GF-D8 (cell line): ENCODE data around the gene TFPT.
"Not testable (repeated sequence)": the region's sequence is repeated elsewhere in the genome, so short reads cannot be mapped to it uniquely, and the experiment has no call there.

Experiments
- DNase-seq: peaks from one replicate; lab custom pipeline; 2025; lab: John Stamatoyannopoulos, UW

TFPT gene

DNA sequence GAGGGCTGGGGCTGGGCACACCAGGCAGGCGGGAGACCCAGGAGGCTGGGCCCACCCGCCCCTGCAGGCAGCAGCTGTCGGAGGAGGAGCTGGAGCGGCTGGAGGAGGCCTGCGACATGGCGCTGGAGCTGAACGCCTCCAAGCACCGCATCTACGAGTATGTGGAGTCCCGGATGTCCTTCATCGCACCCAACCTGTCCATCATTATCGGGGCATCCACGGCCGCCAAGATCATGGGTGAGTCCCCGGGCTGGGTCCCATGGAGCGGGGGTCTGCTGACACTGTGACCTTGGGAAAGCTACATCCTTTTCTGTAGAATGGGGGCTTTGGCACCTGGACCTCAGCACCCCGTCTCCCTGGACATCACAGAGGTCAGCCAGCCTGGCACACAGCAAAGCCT lies 8.2 kb upstream of the TFPT start:
- DNase-seq: no peak

DNA sequence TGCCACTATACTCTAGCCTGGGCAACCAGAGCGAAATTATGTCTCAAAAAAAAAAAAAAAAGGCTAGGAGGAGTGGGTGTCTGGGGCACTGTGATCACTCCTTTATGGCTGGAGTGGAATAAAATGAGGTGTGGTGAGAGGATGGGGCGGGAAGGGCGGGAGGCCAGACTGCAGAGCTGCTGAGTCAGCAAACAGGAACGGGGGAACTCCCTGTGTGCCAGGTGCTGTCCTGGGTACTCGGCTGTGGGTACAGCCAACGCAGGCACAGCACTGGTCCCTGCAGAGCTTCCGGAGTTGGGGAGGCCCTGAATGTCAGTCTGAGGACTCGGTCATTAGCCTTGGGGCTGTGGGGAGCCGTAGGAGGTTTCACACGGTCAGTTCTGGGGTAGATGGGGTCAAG lies 5.8 kb upstream of the TFPT start:
- no peak for DNase-seq

DNA sequence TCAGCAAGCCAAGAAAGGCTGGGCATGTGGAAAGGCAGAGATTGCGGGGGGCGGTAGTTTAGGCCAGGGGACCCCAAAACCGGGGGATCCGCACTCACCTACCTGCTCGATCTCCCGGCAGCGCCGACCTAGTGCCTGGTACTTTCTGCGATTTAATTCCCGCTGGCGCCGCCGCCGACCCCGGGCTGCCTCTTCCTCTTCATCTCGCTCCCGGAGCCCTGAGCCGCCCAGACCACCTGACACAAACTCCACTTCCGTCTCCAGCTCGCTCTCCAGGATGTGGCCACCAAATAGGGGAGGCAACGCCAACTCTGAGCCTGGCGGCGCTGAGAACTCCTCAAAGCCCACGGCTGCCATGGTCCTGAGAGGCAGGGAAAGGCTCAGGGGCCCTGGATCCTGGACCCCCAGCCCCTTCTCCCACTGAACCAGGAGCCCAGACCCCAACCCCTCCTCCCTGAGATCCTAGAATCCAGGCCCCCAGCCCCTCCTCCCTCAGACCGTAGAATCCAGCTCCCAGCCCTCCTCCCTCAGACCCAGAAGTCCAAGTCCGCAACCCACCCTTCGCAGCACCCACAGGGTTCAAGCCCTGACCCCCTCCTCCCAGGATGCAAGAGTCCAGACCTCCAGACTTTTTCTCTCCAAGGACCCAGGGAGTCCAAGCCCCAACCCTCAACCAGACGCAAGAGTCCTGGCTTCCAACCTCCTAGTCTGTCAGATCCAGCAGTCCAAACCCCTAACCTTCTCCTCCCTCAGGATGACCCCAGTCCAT lies 933 bp downstream of the TFPT start:
- peak; percentile 42 for DNase-seq

DNA sequence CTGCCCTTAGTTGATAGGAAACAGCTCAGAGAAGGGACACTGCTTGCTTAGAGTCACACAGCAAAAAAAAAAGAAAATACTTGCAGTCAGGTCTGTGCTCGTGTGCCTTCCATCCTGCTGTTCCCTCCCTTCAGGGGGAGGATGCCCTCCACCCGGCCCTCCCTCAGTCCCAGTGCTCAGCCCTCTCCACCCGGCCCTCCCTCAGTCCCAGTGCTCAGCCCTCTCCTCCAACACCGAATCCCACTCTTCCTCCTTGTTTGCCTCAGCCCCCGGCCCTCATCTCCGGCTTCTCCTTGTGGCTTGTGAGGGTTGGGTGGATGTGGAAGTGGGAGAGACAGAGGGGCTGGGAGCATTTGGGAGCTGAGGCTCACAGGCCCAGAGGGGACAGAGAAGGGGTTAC lies 5.8 kb downstream of the TFPT start:
- DNase-seq: no peak

DNA sequence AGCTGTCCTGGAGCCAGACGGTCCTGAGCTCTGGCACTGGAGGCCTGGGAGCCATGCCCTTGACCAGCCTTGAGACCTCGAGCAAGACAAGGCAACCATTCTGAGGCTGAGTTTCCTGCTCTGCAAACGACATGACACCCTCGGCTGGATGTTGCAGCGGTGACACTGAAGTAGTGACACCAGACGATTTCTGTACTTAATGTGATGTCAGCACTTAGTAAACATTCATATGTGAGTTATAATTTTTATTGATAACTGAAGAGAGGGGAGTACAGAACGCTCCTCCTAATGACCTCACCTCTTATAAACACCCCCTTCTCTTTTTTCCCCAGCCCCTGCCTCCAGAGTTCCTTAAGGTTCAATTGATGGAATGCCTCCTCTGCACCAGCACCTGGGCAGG lies 7.0 kb downstream of the TFPT start:
- no peak for DNase-seq

DNA sequence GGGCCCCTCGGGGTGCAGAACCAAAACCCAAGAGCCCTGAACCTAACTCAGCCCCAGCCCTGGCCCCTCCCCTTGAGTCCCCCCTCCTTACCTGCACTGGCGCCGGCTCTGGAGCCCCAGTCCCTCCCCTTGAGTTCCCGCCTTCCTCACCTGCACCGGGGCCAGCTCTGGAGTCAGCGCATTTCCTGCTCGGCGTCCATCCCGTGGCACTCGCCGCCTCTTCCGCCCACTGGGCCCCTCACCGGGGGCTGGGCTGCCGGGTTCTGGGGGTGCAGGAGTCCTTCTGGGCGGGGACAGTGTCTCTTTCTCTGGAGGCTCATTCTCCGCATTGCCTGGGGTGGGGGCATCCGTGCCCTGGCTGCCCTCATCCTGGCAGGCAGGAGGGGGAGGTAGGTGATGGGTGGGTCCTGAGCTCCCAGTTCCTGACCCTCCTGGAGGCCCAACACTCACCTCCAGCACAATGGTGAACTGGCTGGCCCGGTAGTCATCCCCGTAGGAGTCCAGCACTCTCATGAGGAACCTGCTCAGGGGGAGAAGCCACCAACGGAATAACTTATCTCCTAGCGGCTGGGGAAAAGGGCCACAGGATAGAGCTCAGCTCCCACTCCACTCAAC lies 7.5 kb downstream of the TFPT start:
- no peak for DNase-seq

DNA sequence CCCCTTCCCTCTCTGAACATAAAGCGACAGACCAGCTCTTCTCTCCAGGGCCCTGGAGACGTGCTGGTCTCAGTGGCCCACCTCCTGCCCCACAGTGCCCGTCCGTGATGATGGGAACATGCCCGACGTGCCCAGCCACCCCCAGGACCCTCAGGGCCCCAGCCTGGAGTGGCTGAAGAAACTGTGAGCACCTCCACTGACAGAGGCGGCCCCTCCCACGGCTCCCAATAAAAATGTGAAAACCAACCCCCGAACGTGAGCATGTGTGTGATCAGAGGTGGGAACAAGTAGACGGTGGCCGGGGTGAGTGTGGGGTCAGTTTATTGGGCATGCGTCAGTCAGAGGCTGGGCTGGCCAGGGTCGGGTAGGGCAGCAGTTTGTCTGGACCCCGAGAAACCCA lies 8.7 kb downstream of the TFPT start:
- no peak for DNase-seq

DNA sequence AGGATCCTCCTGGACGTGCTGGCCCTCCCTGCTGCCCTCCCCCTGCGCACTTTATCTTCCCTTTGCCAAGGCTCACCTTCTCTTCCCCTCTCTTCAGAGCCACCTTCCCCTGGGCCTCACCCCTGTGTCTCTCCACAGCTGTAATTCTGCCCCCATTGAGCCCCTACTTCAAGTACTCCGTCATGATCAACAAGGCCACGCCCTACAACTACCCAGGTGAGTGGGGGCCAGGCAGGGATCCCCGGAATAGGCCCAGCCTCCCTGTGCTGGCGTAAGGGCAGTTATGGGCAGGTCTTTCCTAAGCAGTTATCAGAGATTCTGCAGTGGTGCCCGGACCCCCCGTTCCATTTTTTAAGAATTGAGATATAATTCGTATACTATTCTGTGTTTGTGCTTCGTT lies 9.7 kb downstream of the TFPT start:
- no peak for DNase-seq

DNA sequence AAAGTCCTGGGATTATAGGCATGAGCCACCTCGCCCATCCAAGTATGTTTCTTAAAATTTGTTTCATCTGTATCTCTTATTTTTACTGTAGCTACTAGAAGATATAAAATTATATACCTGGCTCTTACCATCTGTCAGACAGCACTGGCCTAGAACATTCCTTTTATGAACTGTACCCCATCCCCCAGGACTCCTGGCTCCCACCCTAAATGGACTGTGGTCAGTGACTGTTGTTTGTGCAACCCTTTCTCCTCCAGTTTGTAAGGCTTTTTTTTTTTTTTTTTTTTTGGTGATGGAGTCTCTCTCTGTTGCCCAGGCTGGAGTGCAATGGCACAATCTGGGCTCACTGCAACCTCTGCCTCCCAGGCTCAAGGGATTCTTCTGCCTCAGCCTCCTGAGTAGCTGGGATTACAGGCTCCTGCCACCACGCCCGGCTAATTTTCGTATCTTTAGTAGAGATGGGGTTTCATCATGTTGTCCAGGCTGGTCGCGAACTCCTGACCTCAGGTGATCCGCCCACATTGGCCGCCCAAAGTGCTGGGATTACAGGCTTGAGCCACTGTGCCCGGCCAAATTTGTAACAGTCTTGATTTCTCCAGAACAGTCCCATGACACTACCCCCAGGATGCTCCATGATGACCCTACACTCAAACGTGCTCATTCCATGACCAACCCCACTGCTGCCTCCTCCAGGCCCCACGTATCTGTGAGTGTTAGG lies 10.3 kb downstream of the TFPT start:
- no peak for DNase-seq

DNA sequence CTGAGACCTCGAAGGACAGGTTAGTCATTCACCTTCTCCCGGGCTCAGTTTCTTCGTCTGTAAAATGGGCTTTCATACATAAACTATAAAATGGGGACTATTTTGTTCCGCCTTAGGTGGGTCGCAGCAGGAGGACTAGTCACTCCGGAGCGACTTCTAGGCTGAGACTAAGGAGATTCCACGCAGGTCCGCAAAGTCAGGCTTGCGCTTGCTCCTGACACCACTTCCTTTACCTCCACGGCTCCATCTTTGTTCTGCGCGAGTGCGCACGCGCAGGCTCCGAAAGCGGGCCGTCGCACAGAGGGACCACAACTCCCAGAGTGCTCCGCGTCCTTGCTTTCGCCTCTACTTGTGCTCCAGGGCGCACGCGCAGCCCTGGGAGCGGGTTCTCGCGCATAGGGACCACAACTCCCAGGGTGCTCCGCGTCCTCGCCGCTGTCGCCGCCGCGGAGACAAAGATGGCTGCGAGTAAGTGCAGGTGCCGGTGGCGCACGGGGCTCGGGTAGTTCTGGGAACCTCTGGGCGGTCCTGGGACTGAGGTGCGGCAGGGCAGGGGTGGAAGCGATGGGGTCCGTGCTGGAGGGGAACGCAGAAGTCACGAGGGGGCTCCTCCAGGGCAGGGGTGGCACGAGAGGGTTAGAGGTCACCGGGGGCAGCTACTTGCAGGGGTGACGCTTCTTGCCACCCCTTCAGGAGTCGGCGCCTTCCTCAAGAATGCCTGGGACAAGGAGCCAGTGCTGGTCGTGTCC lies 12.9 kb downstream of the TFPT start, which contains the start of gene NDUFA3:
Gene NDUFA3, plus strand, starts transcription at position 435 of the 749 bp plus-strand sequence. Its CDS starts 24 bp downstream, at position 459.
- DNase-seq: peak; percentile 93

DNA sequence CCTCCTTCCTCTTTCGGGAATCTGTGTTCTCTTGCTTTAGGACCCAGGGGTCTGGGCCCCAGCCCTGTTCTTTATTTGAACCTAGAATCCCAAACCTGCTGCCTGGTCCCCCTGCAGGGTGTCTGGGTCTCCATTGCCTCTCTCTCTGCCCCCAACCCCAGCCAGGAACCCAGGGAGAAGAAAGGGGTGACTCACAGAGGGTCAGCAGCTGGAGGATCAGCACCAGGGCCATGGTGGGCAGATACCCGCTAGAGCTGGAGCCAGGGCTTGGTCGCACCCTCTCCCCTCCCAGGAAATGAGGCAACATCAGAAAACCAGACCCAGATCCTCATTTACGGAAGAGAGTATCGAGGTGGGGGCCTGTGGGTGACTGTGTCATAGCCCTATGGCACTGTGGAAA lies 14.9 kb downstream of the TFPT start, which contains the start of gene OSCAR:
Gene OSCAR, minus strand, starts transcription at position 243 of the 400 bp plus-strand sequence. Its CDS starts 11 bp downstream, at position 232.
- DNase-seq: peak; percentile 80

DNA sequence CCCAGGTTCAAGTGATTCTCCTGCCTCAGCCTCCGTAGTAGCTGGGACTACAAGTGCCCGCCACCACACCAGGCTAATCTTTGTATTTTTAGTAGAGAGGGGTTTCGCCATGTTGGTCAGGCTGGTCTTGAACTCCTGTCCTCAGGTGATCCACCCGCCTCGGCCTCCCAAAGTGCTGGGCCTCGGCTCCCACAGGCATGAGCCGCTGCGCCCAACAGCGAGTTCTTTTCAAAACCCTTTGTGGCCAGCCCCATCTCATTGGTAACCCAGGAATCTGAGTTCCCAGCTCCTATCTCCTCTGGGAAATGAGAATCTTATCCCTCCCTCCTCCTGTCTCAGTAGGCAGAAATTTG lies 15.6 kb downstream of the TFPT start:
- not testable (repeated sequence) for DNase-seq

DNA sequence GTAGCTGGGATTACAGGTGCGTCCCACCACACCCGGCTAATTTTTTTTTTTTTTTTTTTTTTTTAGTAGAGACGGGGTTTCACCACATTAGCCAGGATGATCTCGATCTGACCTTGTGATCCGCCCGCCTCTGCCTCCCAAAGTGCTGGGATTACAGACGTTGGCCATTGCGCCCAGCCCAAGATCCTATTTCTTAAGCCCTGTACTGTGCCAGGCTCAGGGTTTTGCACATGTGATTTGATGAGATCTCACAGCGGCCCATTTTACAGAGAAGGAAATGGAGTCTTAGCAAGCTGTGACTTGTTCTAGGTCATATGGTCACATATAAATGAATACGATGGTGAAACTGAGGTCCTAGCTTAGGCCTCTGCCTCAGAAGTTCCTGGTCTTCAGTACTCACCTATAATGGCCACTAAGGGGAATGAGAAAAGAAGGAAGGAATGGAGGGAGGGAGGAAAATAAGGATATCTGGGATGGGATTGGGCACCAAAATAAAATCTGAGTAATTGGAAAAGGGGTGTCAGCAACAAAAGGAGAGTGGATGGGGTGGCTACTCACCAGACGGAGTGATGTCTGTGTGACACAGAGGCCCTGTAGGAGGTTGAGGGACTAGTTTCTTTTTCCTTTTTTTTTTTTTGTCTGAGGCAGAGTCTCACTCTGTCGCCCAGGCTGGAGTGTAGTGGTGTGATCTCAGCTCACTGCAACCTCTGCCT lies 16.1 kb downstream of the TFPT start:
- no peak for DNase-seq

DNA sequence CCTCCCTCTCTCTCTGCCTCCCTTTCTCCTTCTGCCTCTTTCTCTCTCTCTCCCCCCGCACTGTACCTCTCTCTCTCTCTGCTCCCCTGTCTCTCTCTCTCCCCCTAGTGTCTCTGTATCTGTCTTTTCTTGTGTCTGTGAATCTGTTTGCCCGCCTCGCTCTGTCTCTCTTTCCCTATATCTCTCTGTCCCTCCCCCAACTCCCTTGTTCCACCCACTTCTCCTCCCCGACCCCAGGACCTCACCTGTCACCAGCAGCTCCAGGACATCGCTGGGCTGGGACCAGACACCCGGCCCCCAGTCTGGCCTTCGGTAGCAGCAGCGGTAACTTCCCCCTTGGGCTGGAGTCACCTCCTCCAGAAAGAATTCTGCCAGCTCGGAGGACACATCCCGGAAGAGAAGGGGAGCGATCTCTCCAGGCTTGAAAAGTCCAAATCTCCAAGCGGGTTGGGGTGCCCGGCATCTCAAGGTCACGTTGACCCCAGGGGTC lies 18.8 kb downstream of the TFPT start:
- DNase-seq: peak; percentile 35

DNA sequence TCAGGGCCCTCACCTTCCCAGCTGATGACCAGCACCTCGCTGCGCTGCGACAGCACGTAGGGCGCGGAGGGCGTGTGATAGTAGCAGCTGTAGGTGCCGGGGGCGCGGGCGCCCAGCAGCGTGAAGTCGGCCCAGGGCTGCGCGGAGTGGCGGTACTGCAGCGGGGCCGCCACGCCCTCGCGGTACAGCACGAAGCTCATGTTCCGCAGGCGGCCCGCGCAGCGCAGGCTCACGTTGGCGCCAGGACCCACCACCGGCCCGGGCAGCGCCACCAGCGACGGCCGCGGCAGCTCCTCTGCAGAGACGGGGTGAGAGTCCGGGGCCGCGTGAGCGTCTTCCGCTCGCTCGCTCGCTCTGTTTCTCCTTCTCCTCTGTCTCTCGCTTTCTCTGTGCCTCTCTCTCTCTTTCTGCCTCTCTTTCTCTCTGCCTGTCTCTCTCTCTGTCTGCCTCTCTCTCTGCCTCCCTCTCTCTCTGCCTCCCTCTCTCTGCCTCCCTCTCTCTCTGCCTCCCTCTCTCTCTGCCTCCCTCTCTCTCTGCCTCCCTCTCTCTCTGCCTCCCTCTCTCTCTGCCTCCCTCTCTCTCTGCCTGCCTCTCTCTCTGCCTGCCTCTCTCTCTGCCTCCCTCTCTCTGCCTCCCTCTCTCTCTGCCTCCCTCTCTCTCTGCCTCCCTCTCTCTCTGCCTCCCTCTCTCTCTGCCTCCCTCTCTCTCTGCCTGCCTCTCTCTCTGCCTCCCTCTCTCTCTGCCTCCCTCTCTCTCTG lies 19.4 kb downstream of the TFPT start:
- DNase-seq: not testable (repeated sequence)

DNA sequence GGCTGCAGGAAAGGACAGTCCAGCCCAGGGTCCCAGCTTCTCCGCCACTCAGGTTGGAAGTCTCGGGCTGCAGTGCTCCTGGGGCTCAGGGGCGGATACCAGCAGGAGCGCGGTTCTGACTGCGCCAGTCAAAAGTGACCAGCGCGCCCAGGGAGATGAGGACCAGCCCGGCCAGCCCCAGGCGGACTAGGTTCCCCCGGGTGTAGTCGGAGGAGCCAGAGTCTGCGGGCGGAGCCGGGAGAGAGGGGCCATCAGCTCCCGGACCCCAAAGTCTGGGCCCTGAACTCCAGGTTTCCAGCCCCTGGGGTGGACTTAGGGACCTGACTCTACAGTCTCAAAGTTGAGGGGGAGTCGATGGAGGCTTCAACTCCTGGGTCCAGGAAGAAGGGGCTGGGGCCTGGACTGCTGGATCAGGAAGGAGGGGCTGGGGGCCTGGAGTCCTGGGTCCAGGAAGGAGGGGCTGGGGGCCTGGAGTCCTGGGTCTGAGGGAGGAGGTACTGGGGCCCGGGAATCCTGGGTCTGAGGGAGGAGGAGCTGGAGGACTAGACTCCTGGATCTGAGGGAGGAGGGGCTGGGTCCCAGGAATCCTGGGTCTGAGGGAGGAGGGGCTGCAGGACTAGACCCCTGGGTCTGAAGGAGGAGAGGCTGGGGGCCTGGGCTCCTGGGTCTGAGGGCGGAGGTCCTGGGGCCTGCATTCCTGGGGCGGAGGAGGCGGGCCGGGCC lies 20.2 kb downstream of the TFPT start:
- no peak for DNase-seq

DNA sequence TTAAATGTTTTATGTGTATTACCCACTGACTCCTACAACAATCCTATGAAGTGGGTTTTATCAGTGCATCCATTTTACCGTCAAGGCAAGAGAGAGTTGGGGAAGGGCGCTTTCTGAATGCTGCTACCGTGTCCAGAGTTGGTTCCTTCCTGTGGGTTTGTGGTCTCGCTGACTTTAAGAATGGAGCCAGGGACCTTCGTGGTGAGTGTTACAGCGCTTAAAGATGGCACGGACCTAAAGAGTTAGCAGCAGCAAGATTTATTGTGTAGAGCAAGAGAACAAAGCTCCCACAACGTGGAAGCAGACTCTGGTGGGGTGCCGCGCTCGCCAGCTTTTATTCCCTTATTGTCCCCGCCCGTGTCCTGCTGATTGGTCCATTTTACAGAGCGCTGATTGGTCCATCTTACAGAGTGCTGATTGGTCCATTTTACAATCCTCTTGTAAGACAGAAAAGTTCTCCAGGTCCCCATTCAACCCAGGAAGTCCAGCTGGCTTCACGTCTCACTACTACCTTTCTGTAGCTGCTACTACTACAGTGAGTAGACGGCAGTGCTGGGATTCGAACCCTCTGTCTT lies 20.9 kb downstream of the TFPT start:
- no peak for DNase-seq

DNA sequence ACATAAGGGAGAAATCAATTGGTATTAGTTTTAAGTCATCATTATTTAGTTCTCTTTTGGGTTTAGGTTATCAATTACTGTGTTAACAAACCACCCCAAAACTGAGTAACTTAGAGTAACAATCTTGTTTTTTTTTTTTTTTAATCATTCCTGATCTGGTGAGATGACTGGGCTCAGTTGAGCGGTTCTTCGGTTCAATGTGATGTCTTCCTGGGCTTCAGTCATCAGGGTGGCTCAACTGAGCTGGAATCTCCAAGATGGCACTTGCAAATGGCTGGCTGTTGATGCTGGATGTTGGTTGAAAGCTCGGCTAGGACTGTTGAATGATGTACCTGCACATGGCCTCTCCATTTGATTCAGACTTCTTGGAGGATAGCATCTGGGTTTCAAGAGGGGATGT lies 31.0 kb downstream of the TFPT start:
- no peak for DNase-seq

DNA sequence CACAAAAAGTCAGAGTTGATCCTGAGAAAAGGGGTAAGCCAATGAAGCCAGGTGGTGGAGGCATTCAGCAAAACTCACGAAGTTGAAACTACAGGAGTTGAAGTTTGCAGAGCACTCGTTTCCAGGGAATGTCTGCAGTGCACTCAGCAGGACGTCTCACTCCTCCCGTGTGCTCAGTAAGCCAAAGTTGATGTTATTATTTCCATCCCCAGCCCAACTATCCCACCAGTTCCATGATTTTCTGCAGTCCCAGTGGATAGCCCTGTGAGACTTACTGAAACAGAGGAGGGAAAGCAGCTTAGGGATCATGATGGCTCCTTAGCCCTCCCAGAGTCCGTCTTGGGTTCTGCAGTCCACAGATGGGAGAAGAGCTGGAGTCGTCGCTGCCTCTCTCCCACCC lies 34.4 kb downstream of the TFPT start, which contains the start of gene TARM1:
Gene TARM1, minus strand, starts transcription at position 334 of the 400 bp plus-strand sequence. Its CDS starts 25 bp downstream, at position 309.
- no peak for DNase-seq

DNA sequence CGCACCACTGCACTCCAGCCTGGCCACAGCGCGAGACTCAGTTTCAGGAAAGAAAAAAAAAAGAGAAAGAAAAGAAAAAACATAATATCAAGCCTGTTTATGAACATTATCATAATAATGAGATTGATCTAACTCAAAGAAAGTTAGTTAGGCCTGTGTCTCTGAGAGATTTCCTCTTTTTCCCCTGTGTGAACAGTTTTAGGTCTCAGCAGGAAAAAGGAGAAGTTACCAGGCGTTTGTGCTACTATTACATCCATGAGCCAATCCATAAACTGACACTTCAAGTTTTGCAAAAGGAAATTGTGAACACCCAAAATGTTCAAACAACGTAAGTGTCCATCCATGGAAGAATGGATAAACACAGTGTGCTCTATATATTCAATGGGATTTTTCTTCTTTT lies 38.1 kb downstream of the TFPT start:
- peak; percentile 27 for DNase-seq
